ENCODE data around the gene LUC7L. TPM values are rescaled to one million over a fixed set of nuclear protein-coding genes. Genes with fewer than 3 reads are reported as not detected.

Gene LUC7L
- total RNA-seq, 1 donor from 2014 or later: 74.1 TPM

- Mint-ChIP-seq H3K9me3 (ENCODE audit: unreplicated experiment) (no peaks in the 10 kb centered on the region), H3K4me3 (ENCODE audit: unreplicated experiment) (no peak overlapping the region), H3K36me3 (ENCODE audit: low read depth, unreplicated experiment) (peaks cover 30% of the 10 kb centered on the region), H3K4me1 (ENCODE audit: low read depth, unreplicated experiment) (no peaks in the 10 kb centered on the region), H3K27me3 (ENCODE audit: low read depth, unreplicated experiment) (peaks cover 6% of the 10 kb centered on the region), H3K27ac (ENCODE audit: unreplicated experiment) (no peak overlapping the region)
- no peak for FAIRE-seq
- Histone ChIP-seq H3K27ac (ENCODE audit: low read depth, low read length) (no peak overlapping the region), H3K4me1 (ENCODE audit: insufficient read depth, low read length) (no peaks in the 10 kb centered on the region), H3K27me3 (ENCODE audit: insufficient read depth, low read length) (no peaks in the 10 kb centered on the region), H2AFZ (ENCODE audit: low read depth, low read length) (no peak overlapping the region), H3K4me2 (ENCODE audit: low read length) (no peak overlapping the region), H3K36me3 (ENCODE audit: insufficient read depth, low read length) (no peaks in the 10 kb centered on the region), H3K9ac (ENCODE audit: low read length) (no peak overlapping the region), H3K4me3 (ENCODE audit: insufficient read depth, low read depth, low read length) (no peak overlapping the region), H4K20me1 (ENCODE audit: insufficient read depth, low read length) (no peaks in the 10 kb centered on the region), H3K9me3 (ENCODE audit: insufficient read depth, low read depth, low read length) (no peaks in the 10 kb centered on the region), H3K79me2 (ENCODE audit: insufficient read depth, low read length) (no peaks in the 10 kb centered on the region)
- DNase-seq (ENCODE audit: low read depth): no peak
- TF ChIP-seq EZH2 (IDR thresholded peaks at IDR 0.05; ENCODE audit: insufficient read depth, low read length) (no peak), CTCF (IDR thresholded peaks at IDR 0.05; ENCODE audit: insufficient read depth, low read depth, low read length) (no peak)
Observed at GRCh38 chr16:263944-264343, 34.7 kb upstream of the LUC7L start.

- no peaks in the 10 kb centered on the region for H3K79me2 ChIP-seq (ENCODE audit: insufficient read depth, low read length)
- no peaks in the 10 kb centered on the region for H4K20me1 ChIP-seq (ENCODE audit: insufficient read depth, low read length)
- no peak overlapping the region for H2AFZ ChIP-seq (ENCODE audit: low read depth, low read length)
- no peak overlapping the region for H3K4me3 Mint-ChIP-seq (ENCODE audit: unreplicated experiment)
- H3K27me3 Mint-ChIP-seq (ENCODE audit: low read depth, unreplicated experiment): peaks cover 2% of the 10 kb centered on the region
- DNase-seq (ENCODE audit: low read depth) (no peak), FAIRE-seq (no peak)
- H3K9me3 ChIP-seq (ENCODE audit: insufficient read depth, low read depth, low read length): no peaks in the 10 kb centered on the region
- no peak overlapping the region for H3K9ac ChIP-seq (ENCODE audit: low read length)
- no peaks in the 10 kb centered on the region for H3K4me1 ChIP-seq (ENCODE audit: insufficient read depth, low read length)
- H3K36me3 Mint-ChIP-seq (ENCODE audit: low read depth, unreplicated experiment): peaks cover 29% of the 10 kb centered on the region
- no peak overlapping the region for H3K27ac ChIP-seq (ENCODE audit: low read depth, low read length)
- H3K36me3 ChIP-seq (ENCODE audit: insufficient read depth, low read length): no peaks in the 10 kb centered on the region
- no peaks in the 10 kb centered on the region for H3K9me3 Mint-ChIP-seq (ENCODE audit: unreplicated experiment)
- H3K27ac Mint-ChIP-seq (ENCODE audit: unreplicated experiment): no peak overlapping the region
- no peaks in the 10 kb centered on the region for H3K4me1 Mint-ChIP-seq (ENCODE audit: low read depth, unreplicated experiment)
- H3K4me3 ChIP-seq (ENCODE audit: insufficient read depth, low read depth, low read length): no peak overlapping the region
- no peak overlapping the region for H3K4me2 ChIP-seq (ENCODE audit: low read length)
- no peaks in the 10 kb centered on the region for H3K27me3 ChIP-seq (ENCODE audit: insufficient read depth, low read length)
- TF ChIP-seq CTCF (IDR thresholded peaks at IDR 0.05; ENCODE audit: insufficient read depth, low read depth, low read length) (no peak), EZH2 (IDR thresholded peaks at IDR 0.05; ENCODE audit: insufficient read depth, low read length) (no peak)
Observed at GRCh38 chr16:263182-263774, 34.0 kb upstream of the LUC7L start.

GRCh38 chr16:262121-262745 is 33.0 kb upstream of the LUC7L start:
- TF ChIP-seq CTCF (IDR thresholded peaks at IDR 0.05; ENCODE audit: insufficient read depth, low read depth, low read length) (no peak), EZH2 (IDR thresholded peaks at IDR 0.05; ENCODE audit: insufficient read depth, low read length) (no peak)
- H3K36me3 Mint-ChIP-seq (ENCODE audit: low read depth, unreplicated experiment): peaks cover 29% of the 10 kb centered on the region
- H3K9me3 Mint-ChIP-seq (ENCODE audit: unreplicated experiment): no peaks in the 10 kb centered on the region
- H3K79me2 ChIP-seq (ENCODE audit: insufficient read depth, low read length): no peaks in the 10 kb centered on the region
- no peak overlapping the region for H3K27ac ChIP-seq (ENCODE audit: low read depth, low read length)
- FAIRE-seq (no peak), DNase-seq (ENCODE audit: low read depth) (no peak)
- H3K36me3 ChIP-seq (ENCODE audit: insufficient read depth, low read length): no peaks in the 10 kb centered on the region
- no peak overlapping the region for H2AFZ ChIP-seq (ENCODE audit: low read depth, low read length)
- no peak overlapping the region for H3K4me3 ChIP-seq (ENCODE audit: insufficient read depth, low read depth, low read length)
- H3K9ac ChIP-seq (ENCODE audit: low read length): no peak overlapping the region
- no peaks in the 10 kb centered on the region for H3K4me1 ChIP-seq (ENCODE audit: insufficient read depth, low read length)
- no peaks in the 10 kb centered on the region for H4K20me1 ChIP-seq (ENCODE audit: insufficient read depth, low read length)
- H3K9me3 ChIP-seq (ENCODE audit: insufficient read depth, low read depth, low read length): no peaks in the 10 kb centered on the region
- H3K4me2 ChIP-seq (ENCODE audit: low read length): no peak overlapping the region
- H3K27me3 ChIP-seq (ENCODE audit: insufficient read depth, low read length): no peaks in the 10 kb centered on the region
- no peak overlapping the region for H3K4me3 Mint-ChIP-seq (ENCODE audit: unreplicated experiment)
- H3K4me1 Mint-ChIP-seq (ENCODE audit: low read depth, unreplicated experiment): no peaks in the 10 kb centered on the region
- no peaks in the 10 kb centered on the region for H3K27me3 Mint-ChIP-seq (ENCODE audit: low read depth, unreplicated experiment)
- no peak overlapping the region for H3K27ac Mint-ChIP-seq (ENCODE audit: unreplicated experiment)
